Suprapubic skin (tissue), 3 donors: ENCODE results near the gene CISD1.

Experiments
- CTCF ChIP-seq, 2 donors: fragments of 200-600 bp in 1 of 2; fragments of 450-650 bp in 1 of 2; sonication (generic) in 1 of 2; IDR thresholded peaks; one replicate each; pipeline ENCODE4 v1.5.1; 2016 to 2019; ENCODE audit warnings: antibody characterized with exemption in 2 of 2, mild to moderate bottlenecking in 1 of 2, moderate library complexity in 1 of 2
- POLR2A ChIP-seq, 2 donors: fragments of 450-650 bp; IDR thresholded peaks; one replicate each; pipeline ENCODE4 v1.6.1; 2017; ENCODE audit warnings: antibody characterized with exemption in 2 of 2, mild to moderate bottlenecking in 2 of 2, moderate library complexity in 2 of 2

DNA sequence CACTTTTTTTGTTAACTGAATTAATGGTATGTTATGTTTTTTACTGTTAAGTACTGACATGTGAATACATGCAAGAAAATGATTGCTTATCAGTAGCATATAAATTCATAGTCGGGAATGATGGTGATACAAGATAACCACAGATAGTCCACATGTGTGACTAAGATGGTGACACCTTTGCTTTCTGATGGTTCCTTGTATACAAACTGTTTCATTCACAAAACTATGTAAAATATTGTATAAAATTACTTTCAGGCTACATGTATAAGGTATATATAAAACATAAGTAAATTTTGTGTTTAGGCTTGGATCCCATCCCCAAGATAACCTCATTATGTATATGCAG, 10.0 kb downstream of the CISD1 start:
- TF ChIP-seq POLR2A (IDR thresholded peaks at IDR 0.05): no peak
- TF ChIP-seq CTCF (IDR thresholded peaks at IDR 0.05): no peak
